ES-I3 (cell line): ENCODE results near the gene LHX4.

Experiments used
- H3K36me3 ChIP-seq: 2 replicates; pipeline ENCODE4 v1.6.1; 2013; ENCODE audit warnings: mild to moderate bottlenecking, low read length, control low read depth, moderate library complexity; ENCODE audit not compliant: insufficient read depth
- H3K4me1 ChIP-seq: 2 replicates; pipeline ENCODE4 v1.6.1; 2013; ENCODE audit warnings: mild to moderate bottlenecking, control low read depth, low read length; ENCODE audit not compliant: insufficient read depth
- H3K9ac ChIP-seq: 2 replicates; pipeline ENCODE4 v1.6.1; 2013; ENCODE audit warnings: low read depth, mild to moderate bottlenecking, low read length, moderate library complexity
- H3K9me3 ChIP-seq: 2 replicates; pipeline ENCODE4 v1.6.1; 2013; ENCODE audit warnings: mild to moderate bottlenecking, low read length, moderate library complexity; ENCODE audit not compliant: control insufficient read depth, insufficient read depth

The LHX4 gene

DNA sequence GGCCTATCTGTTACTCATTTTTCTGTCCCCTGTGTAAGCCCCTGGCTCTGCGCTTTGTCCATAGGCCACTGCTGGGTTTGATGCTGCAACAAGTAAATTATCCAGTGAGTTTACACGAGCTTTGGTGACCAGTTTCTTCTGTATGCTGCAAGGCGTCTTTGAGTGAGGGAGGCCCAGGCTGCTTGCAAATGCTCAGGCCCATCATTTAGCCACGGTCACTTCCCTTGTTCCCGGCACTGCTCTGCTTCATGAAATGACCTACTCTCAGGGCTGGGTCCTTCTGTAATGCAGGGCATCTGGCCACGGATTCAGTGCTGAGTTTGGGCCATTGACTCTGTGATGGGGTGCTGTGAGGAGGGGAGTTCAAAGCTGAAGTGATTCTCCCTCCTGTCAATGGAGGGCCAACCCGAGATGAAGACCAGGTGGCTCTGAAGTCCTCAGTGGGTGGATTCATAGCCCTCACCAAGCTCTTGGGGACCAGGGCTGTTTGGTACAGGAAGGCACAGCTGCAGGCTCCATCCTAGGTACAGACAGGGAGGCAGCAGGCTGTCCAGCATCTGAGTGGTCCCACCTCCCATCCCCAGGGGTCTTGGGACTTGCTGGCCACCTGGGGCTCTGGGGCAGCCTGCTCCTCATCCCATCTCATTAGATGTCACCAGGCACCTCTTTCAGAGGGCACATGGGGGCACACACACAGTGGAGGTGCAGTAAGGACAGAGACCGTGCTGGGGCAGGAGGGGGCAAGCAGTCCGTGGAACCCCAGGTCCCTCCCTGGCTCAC lies 21.7 kb downstream of the LHX4 start:
- Histone ChIP-seq H3K9ac (no peak overlapping the region), H3K36me3 (no peaks in the 10 kb centered on the region), H3K4me1 (peaks cover 31% of the 10 kb centered on the region), H3K9me3 (no peaks in the 10 kb centered on the region)

DNA sequence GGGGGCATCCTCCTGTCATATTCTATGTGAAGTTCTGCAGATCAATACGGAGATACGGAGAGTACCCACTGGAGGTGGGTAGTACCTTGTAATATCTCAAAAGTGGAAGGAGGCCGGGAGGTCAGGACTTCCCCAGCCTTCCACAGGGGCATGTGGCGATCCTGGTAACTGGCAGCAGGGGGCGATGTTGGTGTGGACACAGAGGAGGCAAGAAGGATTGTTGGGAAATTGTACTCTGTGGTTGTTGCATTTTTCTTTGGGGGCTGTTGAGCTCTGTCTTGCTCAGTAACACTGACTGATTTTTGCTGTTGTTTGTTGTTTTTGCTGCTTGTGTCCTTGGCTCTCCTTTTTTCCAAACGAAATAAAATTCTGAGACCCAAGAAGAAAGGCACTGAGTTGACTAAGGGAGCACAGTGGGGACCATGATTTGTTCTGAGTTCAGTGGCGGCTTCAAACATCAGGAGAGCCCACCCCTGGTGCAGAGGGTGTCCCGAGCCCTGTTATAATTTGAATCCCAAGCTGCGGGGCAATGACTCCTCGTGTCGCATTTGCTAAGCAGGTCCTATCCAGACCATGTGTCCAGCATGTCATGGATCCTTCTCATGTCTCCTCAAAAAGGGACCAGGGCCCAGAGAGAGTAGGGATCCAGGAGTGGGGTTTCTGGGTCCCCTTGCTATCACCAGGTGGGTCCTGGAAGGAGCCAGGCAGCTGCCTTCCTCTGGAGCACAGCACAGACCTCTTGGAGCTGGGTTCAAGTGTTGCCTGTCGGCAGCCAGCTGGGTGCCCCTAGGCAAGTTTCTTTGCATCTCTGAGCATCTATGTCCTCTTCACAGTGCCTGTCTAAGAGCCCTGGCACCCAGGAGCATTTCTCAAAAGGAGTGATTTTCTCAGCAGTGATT lies 22.8 kb downstream of the LHX4 start:
- Histone ChIP-seq H3K4me1 (peaks cover 26% of the 10 kb centered on the region), H3K9ac (no peak overlapping the region), H3K36me3 (no peaks in the 10 kb centered on the region), H3K9me3 (no peaks in the 10 kb centered on the region)

DNA sequence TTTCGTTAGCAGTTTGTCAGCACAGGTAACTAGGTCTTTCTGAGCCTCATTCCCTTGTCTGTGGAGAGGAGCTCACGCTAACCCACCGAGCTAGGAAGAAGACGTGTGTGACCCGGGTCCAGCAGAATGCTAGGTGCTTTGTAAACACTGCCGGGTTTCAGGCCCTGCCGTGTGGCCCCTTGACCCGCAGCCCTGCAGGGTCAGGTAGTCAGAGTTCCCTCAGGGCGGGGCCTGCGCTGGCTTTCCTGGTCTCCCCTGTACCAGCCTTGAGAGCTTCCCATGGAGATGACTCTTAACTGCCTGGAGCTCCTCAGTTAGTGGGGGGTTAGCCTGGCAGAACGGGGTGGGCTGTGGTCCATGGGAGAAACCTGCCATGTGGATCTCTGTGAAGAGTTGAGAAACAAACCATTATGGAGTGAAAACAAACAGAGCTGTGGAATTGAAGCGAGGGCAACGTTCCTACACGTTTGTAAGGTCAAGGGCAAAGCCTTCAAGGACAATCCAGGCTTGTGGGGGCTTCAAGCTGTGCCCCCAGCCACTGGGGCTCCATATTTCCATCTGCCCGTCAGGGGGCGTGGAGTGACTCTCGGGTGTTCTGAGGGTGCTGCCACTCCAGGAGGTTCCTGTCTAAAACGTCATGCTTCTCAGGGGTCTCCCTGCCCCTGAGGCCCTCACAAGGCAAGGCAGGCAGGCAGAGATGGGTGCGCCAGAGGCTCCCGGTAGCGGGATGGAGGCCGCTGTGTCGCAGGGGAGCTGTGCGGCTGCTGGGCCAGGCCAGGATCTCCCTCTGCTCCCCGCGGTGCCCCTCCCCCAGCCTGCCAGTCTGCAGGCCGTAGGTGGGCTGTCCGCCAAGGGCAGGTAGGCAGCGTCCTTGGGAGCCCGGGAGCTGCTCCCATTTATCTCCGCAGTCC lies 23.8 kb downstream of the LHX4 start:
- Histone ChIP-seq H3K4me1 (peaks cover 23% of the 10 kb centered on the region), H3K9me3 (no peaks in the 10 kb centered on the region), H3K36me3 (no peaks in the 10 kb centered on the region), H3K9ac (no peak overlapping the region)

DNA sequence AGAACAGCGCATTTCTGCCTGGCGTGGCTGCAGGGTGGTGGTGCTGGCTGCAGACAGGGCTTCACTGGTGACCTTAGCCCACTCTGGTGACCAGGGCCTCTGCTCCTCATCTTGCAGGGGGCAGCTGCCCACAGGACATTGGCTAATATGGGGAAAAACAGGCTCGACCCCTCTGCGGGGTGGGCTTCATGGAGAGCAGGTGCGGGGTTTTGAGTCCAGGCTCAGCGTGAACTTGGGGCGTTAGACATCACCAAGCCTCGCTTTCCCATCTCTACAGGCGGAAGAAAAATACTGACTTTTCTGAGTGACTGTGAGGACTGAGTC lies 24.4 kb downstream of the LHX4 start:
- peaks cover 23% of the 10 kb centered on the region for H3K4me1 ChIP-seq
- no peak overlapping the region for H3K9ac ChIP-seq
- H3K9me3 ChIP-seq, result no peaks in the 10 kb centered on the region
- H3K36me3 ChIP-seq, result no peaks in the 10 kb centered on the region

DNA sequence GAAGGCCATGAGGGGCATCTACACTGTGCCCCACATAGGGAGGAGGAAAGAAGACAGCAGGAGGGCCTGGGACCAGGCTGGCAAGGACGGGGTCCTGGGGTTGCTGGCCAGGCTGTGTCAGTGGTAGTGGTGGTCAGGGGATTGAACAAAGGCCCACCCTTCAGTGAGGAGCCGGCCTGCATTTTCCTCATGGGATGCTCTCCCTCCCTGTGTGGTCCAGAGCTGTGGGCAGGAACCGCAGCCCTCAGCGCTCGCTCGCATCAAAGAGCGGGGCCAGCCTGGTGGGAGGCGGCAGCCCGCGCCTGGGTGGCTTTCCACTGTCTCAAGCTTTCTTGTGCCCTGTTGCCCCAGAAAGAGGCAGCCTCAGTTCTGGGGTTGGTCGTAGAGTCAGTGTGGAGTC lies 24.8 kb downstream of the LHX4 start:
- Histone ChIP-seq H3K4me1 (peaks cover 20% of the 10 kb centered on the region), H3K9ac (no peak overlapping the region), H3K36me3 (no peaks in the 10 kb centered on the region), H3K9me3 (no peaks in the 10 kb centered on the region)

DNA sequence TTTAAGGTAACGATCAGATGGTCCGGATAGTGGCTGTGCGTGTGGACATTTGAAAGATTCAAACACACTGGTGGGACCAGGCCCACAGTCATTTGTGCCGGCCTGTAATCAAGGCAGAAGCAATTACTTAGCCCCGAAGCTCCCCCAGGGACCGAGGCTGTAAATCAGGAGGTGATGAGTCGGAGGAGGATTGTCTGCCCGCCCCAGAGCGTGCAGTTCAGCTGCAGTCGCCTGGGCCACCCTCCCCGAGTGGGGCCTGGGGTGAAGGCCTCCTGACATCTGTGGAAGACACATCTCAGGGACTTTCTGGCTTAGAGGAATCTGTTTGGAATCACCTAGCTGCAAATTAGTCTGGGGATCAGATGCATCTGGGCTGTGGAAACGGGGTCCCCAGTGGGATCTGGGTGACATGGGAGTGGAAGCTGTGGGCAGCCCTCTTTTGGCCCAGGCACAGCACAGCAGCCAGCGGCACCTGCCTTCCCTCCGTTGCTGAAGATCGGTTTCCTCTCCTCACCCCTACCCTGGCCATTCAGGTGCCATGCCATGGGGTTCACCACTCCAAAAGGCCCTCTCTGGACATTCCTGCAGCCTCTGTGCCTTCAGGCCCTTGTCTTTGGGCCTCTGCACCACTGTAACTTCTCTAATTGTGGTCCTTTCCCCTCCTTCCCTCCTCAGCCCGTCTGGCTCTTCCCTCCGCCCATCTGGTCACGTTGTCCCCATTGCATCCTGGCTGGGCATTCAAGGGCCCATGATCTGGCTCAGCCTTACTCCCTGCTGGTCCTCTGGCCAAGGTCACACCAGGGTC lies 25.7 kb downstream of the LHX4 start:
- peaks cover 17% of the 10 kb centered on the region for H3K4me1 ChIP-seq
- no peak overlapping the region for H3K9ac ChIP-seq
- no peaks in the 10 kb centered on the region for H3K36me3 ChIP-seq
- H3K9me3 ChIP-seq, result no peaks in the 10 kb centered on the region

DNA sequence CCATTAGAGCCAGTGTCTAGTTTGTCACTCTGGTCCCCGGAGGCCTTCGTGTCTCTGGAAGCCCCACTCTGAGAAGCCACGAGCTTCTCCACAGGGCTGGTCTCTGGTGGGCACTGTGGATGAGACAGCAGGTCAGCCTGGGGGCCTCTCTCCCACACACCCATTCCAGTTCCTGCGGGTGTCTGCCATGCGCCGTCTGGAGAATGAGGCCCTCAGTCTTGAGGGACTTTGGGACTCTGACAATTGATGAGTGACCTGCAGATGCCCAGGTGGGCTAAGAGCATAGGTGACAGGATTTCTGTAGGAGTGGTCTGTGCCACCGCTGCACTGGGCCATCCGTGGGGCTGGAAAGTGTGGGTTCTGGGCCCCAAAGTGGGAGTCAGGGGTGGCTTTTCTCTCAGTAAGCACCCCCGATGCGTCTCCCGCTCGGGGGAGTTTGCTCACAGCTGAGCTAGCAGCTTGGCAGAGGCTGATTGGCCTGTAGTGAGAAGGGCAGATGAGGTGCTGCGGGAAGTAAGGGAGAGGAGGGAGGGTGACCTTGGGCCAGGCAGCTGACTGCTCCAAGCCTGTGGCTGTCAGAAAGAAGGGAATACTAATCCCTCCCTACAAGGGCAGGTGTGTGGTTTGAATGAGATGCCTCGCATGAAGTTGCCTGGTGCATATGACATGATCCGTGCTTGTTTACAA lies 26.4 kb downstream of the LHX4 start:
- Histone ChIP-seq H3K36me3 (no peaks in the 10 kb centered on the region), H3K9ac (no peak overlapping the region), H3K9me3 (no peaks in the 10 kb centered on the region), H3K4me1 (peaks cover 17% of the 10 kb centered on the region)

DNA sequence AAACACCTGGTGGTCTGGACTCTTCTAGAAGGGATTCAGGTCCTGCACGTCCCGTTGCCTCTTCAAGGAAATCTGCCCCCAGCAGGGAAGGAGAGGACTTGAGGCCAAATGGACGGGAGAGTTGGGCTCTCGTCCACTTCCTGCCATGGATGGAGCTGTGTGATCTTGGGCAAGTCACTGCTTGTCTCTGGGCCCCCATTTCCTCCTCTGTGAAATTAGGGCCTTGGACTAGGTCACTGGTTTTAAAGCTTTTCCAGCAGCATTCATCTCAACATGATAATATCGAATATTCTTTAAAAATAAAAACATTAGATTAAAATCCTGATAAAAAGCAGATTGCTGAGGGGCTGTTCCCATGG lies 26.9 kb downstream of the LHX4 start:
- H3K4me1 ChIP-seq, result peaks cover 17% of the 10 kb centered on the region
- H3K9ac ChIP-seq, result no peak overlapping the region
- no peaks in the 10 kb centered on the region for H3K36me3 ChIP-seq
- H3K9me3 ChIP-seq, result no peaks in the 10 kb centered on the region

DNA sequence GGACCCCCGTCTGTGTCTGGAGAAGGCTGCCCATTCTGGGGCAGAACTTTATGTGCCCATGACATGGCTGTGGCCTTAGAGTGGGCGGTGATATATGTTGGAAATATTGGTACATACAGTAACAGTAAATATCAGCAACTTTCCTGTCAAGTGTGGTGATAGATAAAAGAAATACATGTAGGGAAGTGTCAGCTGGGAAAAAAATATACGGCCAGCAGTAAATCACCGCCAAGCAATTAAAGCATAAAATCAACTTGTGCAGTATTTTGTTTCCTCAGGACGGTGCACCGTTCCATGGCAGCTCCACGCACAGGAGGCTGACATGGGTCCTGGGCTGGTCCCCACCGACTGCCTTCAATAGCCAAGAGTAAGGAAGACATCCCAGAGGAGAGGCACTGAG lies 27.4 kb downstream of the LHX4 start:
- Histone ChIP-seq H3K9me3 (no peaks in the 10 kb centered on the region), H3K36me3 (no peaks in the 10 kb centered on the region), H3K4me1 (peaks cover 17% of the 10 kb centered on the region), H3K9ac (no peak overlapping the region)

DNA sequence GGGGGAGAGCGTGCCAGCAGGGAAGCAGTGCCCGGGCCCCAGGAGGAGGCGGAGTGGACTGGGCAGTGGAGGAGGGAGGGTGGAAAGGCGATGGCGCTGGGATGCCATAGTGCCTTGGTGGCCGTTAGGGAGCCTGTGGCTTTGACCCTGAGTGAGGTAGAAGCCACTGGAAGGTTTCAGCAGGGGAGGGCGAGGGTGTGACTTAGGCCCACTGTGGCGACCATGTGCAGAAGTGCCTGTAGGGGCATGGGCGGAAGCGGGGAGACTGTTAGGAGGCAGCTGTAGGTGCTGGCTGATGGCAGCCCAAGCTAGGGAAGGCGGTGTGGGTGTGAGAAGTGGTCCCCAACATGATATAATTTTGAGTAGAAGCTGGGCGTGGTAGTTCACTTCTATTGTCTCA lies 28.2 kb downstream of the LHX4 start:
- Histone ChIP-seq H3K9me3 (no peaks in the 10 kb centered on the region), H3K4me1 (peaks cover 11% of the 10 kb centered on the region), H3K36me3 (no peaks in the 10 kb centered on the region), H3K9ac (no peak overlapping the region)

DNA sequence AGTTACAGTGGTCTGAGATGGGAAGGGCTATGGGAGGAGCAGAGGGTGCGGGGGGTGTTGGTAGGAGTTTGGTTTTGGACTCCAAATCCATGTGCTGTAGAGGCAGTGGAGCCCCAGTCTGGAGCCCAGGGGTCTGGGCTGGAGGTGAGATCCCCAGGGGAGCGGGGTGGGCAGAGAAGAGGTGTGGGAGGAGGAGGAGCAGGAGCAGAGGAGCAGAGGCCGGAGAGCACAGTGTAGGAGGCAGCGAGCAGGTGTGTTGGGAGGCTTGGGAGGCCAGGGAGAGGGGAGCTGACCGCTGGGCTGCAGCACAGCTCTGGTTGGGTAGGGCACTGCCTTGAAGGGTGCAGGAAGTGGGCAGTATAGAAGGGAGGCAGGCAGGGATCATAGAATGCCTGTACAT lies 28.9 kb downstream of the LHX4 start:
- no peaks in the 10 kb centered on the region for H3K36me3 ChIP-seq
- H3K9me3 ChIP-seq, result no peaks in the 10 kb centered on the region
- H3K4me1 ChIP-seq, result peaks cover 5% of the 10 kb centered on the region; the same call in 1 of the 2 replicates
- H3K9ac ChIP-seq, result no peak overlapping the region

DNA sequence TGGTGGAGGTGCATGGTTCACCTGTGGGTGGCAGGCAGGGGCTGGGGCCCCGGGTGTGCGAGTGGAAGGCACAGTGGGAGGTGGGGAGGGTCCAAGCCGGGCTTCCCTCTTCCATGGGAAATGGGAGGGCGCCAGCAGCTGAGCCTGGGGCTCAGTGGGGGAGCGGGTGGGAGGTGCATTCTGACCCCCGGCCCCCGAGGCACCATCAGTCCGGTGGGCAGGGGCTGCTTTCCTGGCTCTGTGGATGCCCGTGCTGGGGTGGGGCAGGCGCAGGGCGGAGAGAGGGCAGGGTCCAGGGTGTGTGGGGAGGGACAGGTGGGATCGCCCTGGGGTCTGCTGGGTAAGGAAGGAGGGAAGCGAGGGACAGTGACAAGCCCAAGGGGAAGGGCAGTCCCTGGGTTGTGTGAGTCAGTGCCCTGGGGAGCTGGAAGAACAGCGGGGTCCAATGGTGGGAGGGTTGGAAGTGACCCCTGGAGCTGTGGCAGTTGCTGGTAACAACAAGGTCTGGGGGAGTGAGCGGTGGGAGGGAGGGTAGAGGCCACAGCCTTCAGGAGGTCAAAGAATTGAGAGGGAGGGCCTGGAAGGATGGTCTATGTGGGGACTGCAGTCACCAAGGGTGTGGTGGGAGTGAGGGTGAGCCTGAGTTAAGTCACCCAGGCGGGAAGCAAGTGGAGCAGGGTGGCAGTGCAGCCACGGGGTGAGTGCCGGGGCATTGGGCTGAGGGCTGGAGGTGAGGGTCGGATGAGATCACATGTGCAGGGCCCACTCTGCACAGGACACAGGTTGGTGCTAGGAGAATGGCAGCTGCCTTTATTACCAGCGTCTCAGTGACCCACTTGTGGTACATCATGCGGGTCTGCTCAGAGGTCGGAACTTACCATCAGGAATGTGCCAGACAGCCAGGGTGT lies 29.6 kb downstream of the LHX4 start:
- Histone ChIP-seq H3K9ac (no peak overlapping the region), H3K9me3 (no peaks in the 10 kb centered on the region), H3K36me3 (no peaks in the 10 kb centered on the region), H3K4me1 (peaks cover 3% of the 10 kb centered on the region)

DNA sequence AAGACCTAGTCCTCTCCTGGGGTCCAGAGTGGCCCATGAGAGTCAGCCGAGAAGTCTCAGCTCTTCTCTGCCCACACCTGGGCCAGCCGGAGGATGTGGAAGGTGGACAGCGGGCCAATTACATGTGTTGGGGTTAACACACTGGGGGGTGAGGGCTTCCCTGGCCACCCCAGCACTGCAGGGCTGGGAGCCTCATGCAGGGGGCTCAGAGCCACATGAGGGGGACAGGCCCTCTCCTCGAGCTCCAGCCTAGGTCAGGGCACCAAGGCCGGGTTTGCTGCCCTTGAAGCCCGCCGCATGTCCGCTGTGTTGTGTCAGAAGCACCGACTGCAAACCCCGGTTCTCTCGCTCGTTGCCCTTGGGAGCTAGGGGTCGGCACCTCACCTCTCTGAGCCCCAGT lies 30.5 kb downstream of the LHX4 start:
- H3K9me3 ChIP-seq, result no peaks in the 10 kb centered on the region
- no peak overlapping the region for H3K9ac ChIP-seq
- H3K4me1 ChIP-seq, result peaks cover 6% of the 10 kb centered on the region
- H3K36me3 ChIP-seq, result no peaks in the 10 kb centered on the region
